Measurements from ENCODE around the gene NR3C2. TPM values are rescaled to one million over a fixed set of nuclear protein-coding genes. Genes with fewer than 3 reads are reported as not detected.

Gene NR3C2
- total and polyA plus RNA-seq, 12 donors = 1.1 to 19.8 (median 11.7) TPM

DNA sequence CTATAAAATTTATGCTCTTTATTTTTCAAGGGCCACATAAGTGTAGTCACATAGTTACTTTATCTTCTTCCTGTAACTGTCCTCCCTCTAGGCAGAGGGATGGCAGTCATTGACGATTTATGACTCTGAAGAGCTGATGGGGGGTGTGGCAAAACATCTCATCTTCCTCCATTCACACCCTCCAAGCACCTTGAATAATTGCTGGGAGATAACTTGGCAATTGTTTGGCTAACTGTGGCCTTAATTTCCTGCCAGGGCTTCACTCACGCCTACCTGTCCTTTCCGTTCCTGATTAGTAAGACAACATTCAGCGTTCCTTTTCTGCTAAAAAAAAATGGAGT, 381.1 kb downstream of the NR3C2 start:
- H3K4me1 ChIP-seq (replicated peaks in 1 of 2) = peaks cover 0 to 5% of the 10 kb centered on the region in 2 donors
- 36 to 47% (median 42%) methylated on average over 4 of the region's 4 CpGs for WGBS, 4 donors
- intact Hi-C loops (cut with DNase I) = no loop called here
- H3K27ac ChIP-seq = no peak overlapping the region
- TF ChIP-seq POLR2A (IDR thresholded peaks at IDR 0.05) = no peak
- TF ChIP-seq, protein P1, sequence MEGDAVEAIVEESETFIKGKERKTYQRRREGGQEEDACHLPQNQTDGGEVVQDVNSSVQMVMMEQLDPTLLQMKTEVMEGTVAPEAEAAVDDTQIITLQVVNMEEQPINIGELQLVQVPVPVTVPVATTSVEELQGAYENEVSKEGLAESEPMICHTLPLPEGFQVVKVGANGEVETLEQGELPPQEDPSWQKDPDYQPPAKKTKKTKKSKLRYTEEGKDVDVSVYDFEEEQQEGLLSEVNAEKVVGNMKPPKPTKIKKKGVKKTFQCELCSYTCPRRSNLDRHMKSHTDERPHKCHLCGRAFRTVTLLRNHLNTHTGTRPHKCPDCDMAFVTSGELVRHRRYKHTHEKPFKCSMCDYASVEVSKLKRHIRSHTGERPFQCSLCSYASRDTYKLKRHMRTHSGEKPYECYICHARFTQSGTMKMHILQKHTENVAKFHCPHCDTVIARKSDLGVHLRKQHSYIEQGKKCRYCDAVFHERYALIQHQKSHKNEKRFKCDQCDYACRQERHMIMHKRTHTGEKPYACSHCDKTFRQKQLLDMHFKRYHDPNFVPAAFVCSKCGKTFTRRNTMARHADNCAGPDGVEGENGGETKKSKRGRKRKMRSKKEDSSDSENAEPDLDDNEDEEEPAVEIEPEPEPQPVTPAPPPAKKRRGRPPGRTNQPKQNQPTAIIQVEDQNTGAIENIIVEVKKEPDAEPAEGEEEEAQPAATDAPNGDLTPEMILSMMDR (IDR thresholded peaks at IDR 0.05) = no peak
- DNase-seq = no peak
- H3K36me3 ChIP-seq (replicated peaks in 1 of 2) = peaks cover 0 to 6% of the 10 kb centered on the region in 2 donors
- no peaks in the 10 kb centered on the region for H3K9me3 ChIP-seq (replicated peaks in 1 of 3)
- no peaks in the 10 kb centered on the region for H3K27me3 ChIP-seq
- H3K4me3 ChIP-seq = no peak overlapping the region

DNA sequence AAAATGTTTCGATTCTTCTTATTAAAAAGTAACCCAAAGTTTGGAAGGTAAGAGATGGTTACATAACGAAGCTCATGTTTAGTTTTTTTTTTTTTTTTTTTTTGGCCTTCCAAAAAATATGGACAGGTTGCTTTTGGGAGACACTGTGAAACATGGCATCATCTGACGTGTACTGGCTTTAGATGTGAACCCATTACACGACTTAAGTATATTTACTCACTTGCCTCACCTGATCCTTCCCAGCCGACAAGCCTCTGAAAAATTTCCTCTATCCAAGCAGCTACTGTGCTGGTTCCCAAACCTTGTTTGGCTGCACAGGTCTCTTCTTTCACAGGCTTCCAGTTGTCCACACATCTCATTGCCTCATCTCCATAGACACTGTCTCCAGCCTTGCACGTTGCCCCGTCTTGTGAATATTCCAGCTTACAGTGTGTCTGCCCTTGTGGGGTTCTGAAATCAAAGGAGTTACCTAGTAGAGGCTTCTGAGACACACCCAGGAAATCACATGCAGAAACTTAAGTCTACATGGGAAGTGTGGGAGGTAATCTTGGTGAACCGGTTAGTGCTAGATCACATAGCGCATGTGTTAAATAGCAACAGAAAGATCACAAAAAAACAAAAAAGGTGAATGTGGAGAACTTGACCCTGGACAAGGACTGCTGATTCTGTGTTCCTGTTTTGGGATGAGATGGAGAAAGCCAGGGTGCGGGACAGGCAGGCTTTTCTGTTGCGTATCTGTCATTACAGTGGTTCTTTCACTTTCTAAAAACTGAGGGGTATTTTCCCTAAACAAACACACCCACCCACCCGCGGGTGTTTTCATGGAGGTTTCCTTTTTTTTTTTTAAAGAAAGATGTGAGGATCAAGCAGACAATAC, 381.7 kb downstream of the NR3C2 start:
- WGBS, 4 donors = 78 to 84% (median 81%) methylated on average over 13 of the region's 13 CpGs
- intact Hi-C loops (cut with DNase I) = no loop called here
- H3K27me3 ChIP-seq = no peaks in the 10 kb centered on the region
- no peak overlapping the region for H3K27ac ChIP-seq
- H3K9me3 ChIP-seq (replicated peaks in 1 of 3) = no peaks in the 10 kb centered on the region
- TF ChIP-seq, protein P1 (IDR thresholded peaks at IDR 0.05) = no peak
- TF ChIP-seq POLR2A (IDR thresholded peaks at IDR 0.05) = no peak
- H3K4me1 ChIP-seq (replicated peaks in 1 of 2) = peaks cover 0 to 5% of the 10 kb centered on the region in 2 donors
- H3K4me3 ChIP-seq = no peak overlapping the region
- DNase-seq = no peak
- H3K36me3 ChIP-seq (replicated peaks in 1 of 2) = peaks cover 0 to 6% of the 10 kb centered on the region in 2 donors

DNA sequence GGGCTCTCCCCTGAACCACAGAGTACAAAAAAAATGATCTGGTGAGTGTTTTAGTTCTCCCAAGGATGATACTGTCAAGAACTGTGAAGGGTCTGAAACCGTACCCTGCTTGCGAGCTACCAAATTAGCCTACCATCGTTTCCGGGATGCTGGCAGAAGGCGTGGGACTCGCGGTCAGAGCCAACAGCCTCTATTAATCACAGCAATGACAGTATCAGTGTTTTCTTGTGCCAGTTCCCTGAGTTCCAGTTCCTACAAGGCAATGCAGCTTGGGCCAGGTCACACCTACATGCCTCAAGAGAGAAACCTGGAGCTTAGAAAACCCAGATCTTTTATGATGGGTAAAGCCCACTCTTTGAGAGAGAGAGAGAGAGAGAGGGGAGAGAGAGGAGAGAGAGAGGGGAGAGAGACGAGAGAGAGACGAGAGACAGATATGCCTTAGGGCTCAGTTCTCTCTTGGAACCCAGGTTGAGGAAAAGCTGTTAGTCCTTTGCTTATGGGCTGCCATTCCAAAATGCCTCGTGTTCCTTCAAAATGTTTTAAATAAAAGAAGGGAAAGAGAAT, 382.5 kb downstream of the NR3C2 start:
- Histone ChIP-seq H3K27me3 (no peaks in the 10 kb centered on the region), H3K4me1 (replicated peaks in 1 of 2) (peaks cover 0 to 5% of the 10 kb centered on the region in 2 donors), H3K4me3 (no peak overlapping the region), H3K9me3 (replicated peaks in 1 of 3) (no peaks in the 10 kb centered on the region), H3K27ac (no peak overlapping the region), H3K36me3 (replicated peaks in 1 of 2) (peaks cover 0 to 6% of the 10 kb centered on the region in 2 donors)
- no peak for DNase-seq
- intact Hi-C loops (cut with DNase I) = no loop called here
- TF ChIP-seq, protein P1 (IDR thresholded peaks at IDR 0.05) = no peak
- TF ChIP-seq POLR2A (IDR thresholded peaks at IDR 0.05) = no peak
- 67 to 84% (median 73%) methylated on average over 10 of the region's 10 CpGs for WGBS, 4 donors

DNA sequence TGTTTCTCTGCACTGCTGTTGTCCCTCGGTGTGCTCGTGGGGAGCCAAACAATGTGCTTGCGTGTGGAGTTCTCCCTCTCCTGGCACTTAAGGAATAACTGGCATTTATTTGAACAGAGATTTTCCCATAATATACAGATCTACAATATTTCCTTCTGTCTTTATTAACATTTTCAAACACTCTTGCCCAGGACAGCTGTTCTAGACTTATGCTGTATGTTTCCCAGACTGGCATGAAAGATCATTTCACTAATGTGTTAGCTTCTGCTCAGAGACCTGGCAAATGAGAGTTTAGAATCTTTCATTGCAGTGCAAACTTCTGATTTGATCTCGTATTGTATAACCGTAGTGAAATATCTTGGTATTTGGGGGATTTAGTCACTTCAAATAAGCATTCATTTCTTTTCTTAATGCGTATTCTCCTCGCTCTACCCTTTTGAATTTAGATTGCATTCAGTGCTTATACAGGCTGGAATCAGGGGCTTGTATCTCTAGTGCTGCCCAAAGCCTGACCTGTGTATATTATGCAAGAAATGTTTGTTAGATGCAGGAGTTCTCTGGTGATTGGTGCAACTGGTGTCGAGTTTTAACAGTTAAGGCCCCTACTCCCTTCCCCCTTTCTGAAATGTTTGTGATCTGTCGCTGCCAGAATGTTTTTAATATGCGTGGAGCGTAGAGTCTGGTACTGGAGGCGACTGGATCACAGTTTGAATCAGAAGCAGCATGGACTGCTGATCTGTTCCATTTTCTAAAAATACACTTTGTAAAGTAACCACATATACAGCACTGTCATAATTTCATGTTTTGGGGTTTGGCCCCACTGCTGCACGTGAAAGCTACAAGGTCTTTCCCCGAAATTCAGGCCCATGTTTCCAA, 384.0 kb downstream of the NR3C2 start:
- intact Hi-C loops (cut with DNase I) = no loop called here
- TF ChIP-seq, protein P1 (IDR thresholded peaks at IDR 0.05) = no peak
- TF ChIP-seq POLR2A (IDR thresholded peaks at IDR 0.05) = no peak
- Histone ChIP-seq H3K4me3 (no peak overlapping the region), H3K36me3 (replicated peaks in 1 of 2) (peaks cover 0 to under 1% of the 10 kb centered on the region in 2 donors), H3K4me1 (replicated peaks in 1 of 2) (peaks cover 0 to 5% of the 10 kb centered on the region in 2 donors), H3K9me3 (replicated peaks in 1 of 3) (no peaks in the 10 kb centered on the region), H3K27ac (no peak overlapping the region), H3K27me3 (no peaks in the 10 kb centered on the region)
- no peak for DNase-seq
- 92 to 96% (median 93%) methylated on average over 14 of the region's 14 CpGs for WGBS, 4 donors

Measured in adrenal gland (tissue), 12 donors.